H9 (cell line): Measurements from ENCODE around the gene RAD9B. TPM values are rescaled to one million over a fixed set of nuclear protein-coding genes. Genes with fewer than 3 reads are reported as not detected.

ENCODE experiments used
- DNase-seq: peaks from one replicate; pipeline ENCODE4 v3.0.0-alpha.2; 2017
- H2AFZ ChIP-seq: one replicate; pipeline ENCODE4 v1.6.1; 2013; ENCODE audit warnings: mild to moderate bottlenecking, low read length, control low read depth, moderate library complexity
- H2AK5ac ChIP-seq: 2 replicates; pipeline ENCODE4 v1.6.1; 2013; ENCODE audit warnings: low read length, control low read depth, mixed read lengths; ENCODE audit not compliant: insufficient read length
- H2BK120ac ChIP-seq: one replicate; pipeline ENCODE4 v1.6.1; 2013; ENCODE audit warnings: low read depth, mild to moderate bottlenecking, low read length, control low read depth, inconsistent platforms; ENCODE audit not compliant: poor library complexity, severe bottlenecking
- H2BK12ac ChIP-seq: 2 replicates; pipeline ENCODE4 v1.6.1; 2013; ENCODE audit warnings: low read length, control low read depth, mixed read lengths, low read depth; ENCODE audit not compliant: insufficient read length
- H2BK15ac ChIP-seq: 2 replicates; pipeline ENCODE4 v1.6.1; 2013; ENCODE audit warnings: low read depth, low read length, control low read depth
- H2BK20ac ChIP-seq: one replicate; pipeline ENCODE4 v1.6.1; 2013; ENCODE audit warnings: low read depth, mild to moderate bottlenecking, low read length, control low read depth, inconsistent platforms; ENCODE audit not compliant: poor library complexity, severe bottlenecking
- H2BK5ac ChIP-seq: 2 replicates; pipeline ENCODE4 v1.6.1; 2013; ENCODE audit warnings: low read length, control low read depth, mixed read lengths; ENCODE audit not compliant: insufficient read length
- H3K14ac ChIP-seq: 2 replicates; pipeline ENCODE4 v1.6.1; 2013; ENCODE audit warnings: low read length, control low read depth; ENCODE audit not compliant: insufficient read depth
- H3K18ac ChIP-seq: 2 replicates; pipeline ENCODE4 v1.6.1; 2013; ENCODE audit warnings: low read depth, mild to moderate bottlenecking, mixed read lengths, low read length, control low read depth; ENCODE audit not compliant: insufficient read length
- H3K23ac ChIP-seq: 2 replicates; pipeline ENCODE4 v1.6.1; 2013; ENCODE audit warnings: low read length, control low read depth, mixed read lengths, low read depth; ENCODE audit not compliant: insufficient read length
- H3K23me2 ChIP-seq: 2 replicates; pipeline ENCODE4 v1.6.1; 2013; ENCODE audit warnings: low read depth, mild to moderate bottlenecking, mixed read lengths, low read length, control low read depth; ENCODE audit not compliant: insufficient read length, poor library complexity, severe bottlenecking
- H3K27ac ChIP-seq: 2 replicates; pipeline ENCODE4 v1.5.1; 2013; ENCODE audit warnings: low read length, control low read depth, mixed read lengths, low read depth; ENCODE audit not compliant: insufficient read length
- H3K27me3 ChIP-seq: 2 replicates; pipeline ENCODE4 v1.6.1; 2013; ENCODE audit warnings: low read length, control low read depth, inconsistent platforms; ENCODE audit not compliant: insufficient read depth
- H3K4ac ChIP-seq: 2 replicates; pipeline ENCODE4 v1.6.1; 2013; ENCODE audit warnings: low read depth, mild to moderate bottlenecking, control low read depth, inconsistent platforms, low read length, moderate library complexity
- H3K4me1 ChIP-seq: 2 replicates; pipeline ENCODE4 v1.6.1; 2013; ENCODE audit warnings: low read length, control low read depth, inconsistent platforms; ENCODE audit not compliant: insufficient read depth
- H3K4me2 ChIP-seq: 2 replicates; pipeline ENCODE4 v1.6.1; 2013; ENCODE audit warnings: low read length, control low read depth, mixed read lengths; ENCODE audit not compliant: insufficient read length, insufficient read depth
- H3K56ac ChIP-seq: 2 replicates; pipeline ENCODE4 v1.6.1; 2013; ENCODE audit warnings: low read depth, mild to moderate bottlenecking, mixed read lengths, low read length, control low read depth; ENCODE audit not compliant: insufficient read length
- H3K79me1 ChIP-seq: 2 replicates; pipeline ENCODE4 v1.6.1; 2013; ENCODE audit warnings: low read depth, mild to moderate bottlenecking, moderate library complexity, low read length, control low read depth, inconsistent platforms; ENCODE audit not compliant: insufficient read depth, poor library complexity, severe bottlenecking
- H3K79me2 ChIP-seq: 2 replicates; pipeline ENCODE4 v1.6.1; 2013; ENCODE audit warnings: low read length, control low read depth, inconsistent platforms; ENCODE audit not compliant: insufficient read depth
- H3K9ac ChIP-seq: 2 replicates; pipeline ENCODE4 v1.6.1; 2013; ENCODE audit warnings: low read length, control low read depth, mixed read lengths; ENCODE audit not compliant: insufficient read length; ENCODE audit errors: extremely low read depth
- H3K9me3 ChIP-seq: one replicate; pipeline ENCODE4 v1.6.1; 2013; ENCODE audit warnings: low read depth, low read length, inconsistent platforms; ENCODE audit not compliant: control insufficient read depth
- H3T11ph ChIP-seq: one replicate; pipeline ENCODE4 v1.6.1; 2013; ENCODE audit warnings: mild to moderate bottlenecking, low read length, control low read depth, inconsistent platforms
- H4K20me1 ChIP-seq: one replicate; pipeline ENCODE4 v1.6.1; 2013; ENCODE audit not compliant: control insufficient read depth, insufficient read length, insufficient read depth
- H4K5ac ChIP-seq: 2 replicates; pipeline ENCODE4 v1.6.1; 2013; ENCODE audit warnings: low read depth, mild to moderate bottlenecking, mixed read lengths, low read length, control low read depth; ENCODE audit not compliant: insufficient read length
- H4K8ac ChIP-seq: replicated peaks from 2 replicates; pipeline ENCODE4 v1.6.1; 2013; ENCODE audit warnings: low read length, control low read depth, mixed read lengths, low read depth; ENCODE audit not compliant: insufficient read length
- H4K91ac ChIP-seq: 2 replicates; pipeline ENCODE4 v1.6.1; 2013; ENCODE audit warnings: low read depth, mild to moderate bottlenecking, moderate library complexity, mixed read lengths, low read length, control low read depth; ENCODE audit not compliant: insufficient read length
- H3K27ac Mint-ChIP-seq, 3 experiments: 2 replicates in 2 of 3; 3 replicates in 1 of 3; pipeline ENCODE4 v1.8.0; 2020 to 2021; ENCODE audit warnings: mixed read lengths in 3 of 3, mild to moderate bottlenecking in 1 of 3, moderate library complexity in 1 of 3
- H3K27me3 Mint-ChIP-seq: 2 replicates; pipeline ENCODE4 v1.8.0; 2021; ENCODE audit warnings: low read depth, mild to moderate bottlenecking, moderate library complexity, mixed read lengths
- H3K36me3 Mint-ChIP-seq, 3 experiments: 2 replicates in 2 of 3; 3 replicates in 1 of 3; pipeline ENCODE4 v1.8.0; 2020 to 2021; ENCODE audit warnings: low read depth in 3 of 3, mixed read lengths in 3 of 3; ENCODE audit not compliant: insufficient read depth in 1 of 3
- H3K4me1 Mint-ChIP-seq, 2 experiments: 2 replicates each; pipeline ENCODE4 v1.8.0; 2020; ENCODE audit warnings: mixed read lengths in 2 of 2
- H3K4me3 Mint-ChIP-seq, 2 experiments: 2 replicates in 1 of 2; 3 replicates in 1 of 2; pipeline ENCODE4 v1.8.0; 2020 to 2021; ENCODE audit warnings: mild to moderate bottlenecking in 2 of 2, mixed read lengths in 2 of 2, moderate library complexity in 1 of 2
- H3K9me3 Mint-ChIP-seq, 2 experiments: 2 replicates in 1 of 2; 3 replicates in 1 of 2; pipeline ENCODE4 v1.8.0; 2020; ENCODE audit warnings: mild to moderate bottlenecking in 2 of 2, mixed read lengths in 2 of 2, moderate library complexity in 1 of 2
- WGBS: extraction: QIAGEN DNeasy Blood & Tissue Kit; methylation state at CpG from one replicate; pipeline ENCODE4 v1.1.7; 2013; ENCODE audit warnings: missing lambda C conversion rate, low lambda C conversion rate, mixed read lengths; ENCODE audit not compliant: insufficient read length; ENCODE audit errors: extremely low coverage; 5-methylcytosine and 5-hydroxymethylcytosine counted together
- total RNA-seq: library from RNA; stranded (reverse); gene quantifications from 2 replicates; pipeline ENCODE4 v1.2.1, GENCODE V29; 2021
- TF ChIP-seq, protein P1 (sequence below): fragments of 200-600 bp; sonication (generic); conservative IDR thresholded peaks from 3 replicates; pipeline ENCODE4 v1.8.0; 2021; ENCODE audit warnings: antibody characterized with exemption, mild to moderate bottlenecking

Gene RAD9B
- total RNA-seq, 1 experiment from 2014 or later: not detected

- Histone ChIP-seq H3K79me1 (no peaks in the 10 kb centered on the region), H4K8ac (no peak overlapping the region), H2BK120ac (no peak overlapping the region), H3K56ac (no peak overlapping the region), H3K4ac (no peak overlapping the region), H2BK15ac (no peak overlapping the region), H2BK12ac (no peak overlapping the region), H3K4me2 (no peak overlapping the region), H3K4me1 (no peaks in the 10 kb centered on the region), H3T11ph (no peak overlapping the region), H3K27me3 (no peaks in the 10 kb centered on the region), H3K23ac (no peak overlapping the region), H2BK5ac (no peak overlapping the region), H2AK5ac (no peak overlapping the region), H3K18ac (no peak overlapping the region), H3K27ac (no peak overlapping the region), H4K5ac (no peak overlapping the region), H2AFZ (no peak overlapping the region), H3K9ac (no peak overlapping the region), H3K14ac (no peak overlapping the region), H2BK20ac (no peak overlapping the region), H3K23me2 (no peaks in the 10 kb centered on the region), H4K20me1 (no peaks in the 10 kb centered on the region), H3K9me3 (no peaks in the 10 kb centered on the region), H3K79me2 (no peaks in the 10 kb centered on the region), H4K91ac (no peak overlapping the region)
- DNase-seq: no peak
- H3K27me3 Mint-ChIP-seq: peaks cover 8% of the 10 kb centered on the region
- no peaks in the 10 kb centered on the region for H3K4me1 Mint-ChIP-seq
- H3K27ac Mint-ChIP-seq: no peak overlapping the region
- no CpG with 5 or more reads among the region's 4 CpGs for WGBS
- H3K9me3 Mint-ChIP-seq: no peaks in the 10 kb centered on the region
- TF ChIP-seq, protein P1, sequence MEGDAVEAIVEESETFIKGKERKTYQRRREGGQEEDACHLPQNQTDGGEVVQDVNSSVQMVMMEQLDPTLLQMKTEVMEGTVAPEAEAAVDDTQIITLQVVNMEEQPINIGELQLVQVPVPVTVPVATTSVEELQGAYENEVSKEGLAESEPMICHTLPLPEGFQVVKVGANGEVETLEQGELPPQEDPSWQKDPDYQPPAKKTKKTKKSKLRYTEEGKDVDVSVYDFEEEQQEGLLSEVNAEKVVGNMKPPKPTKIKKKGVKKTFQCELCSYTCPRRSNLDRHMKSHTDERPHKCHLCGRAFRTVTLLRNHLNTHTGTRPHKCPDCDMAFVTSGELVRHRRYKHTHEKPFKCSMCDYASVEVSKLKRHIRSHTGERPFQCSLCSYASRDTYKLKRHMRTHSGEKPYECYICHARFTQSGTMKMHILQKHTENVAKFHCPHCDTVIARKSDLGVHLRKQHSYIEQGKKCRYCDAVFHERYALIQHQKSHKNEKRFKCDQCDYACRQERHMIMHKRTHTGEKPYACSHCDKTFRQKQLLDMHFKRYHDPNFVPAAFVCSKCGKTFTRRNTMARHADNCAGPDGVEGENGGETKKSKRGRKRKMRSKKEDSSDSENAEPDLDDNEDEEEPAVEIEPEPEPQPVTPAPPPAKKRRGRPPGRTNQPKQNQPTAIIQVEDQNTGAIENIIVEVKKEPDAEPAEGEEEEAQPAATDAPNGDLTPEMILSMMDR: no peak
- no peak overlapping the region for H3K4me3 Mint-ChIP-seq
- H3K36me3 Mint-ChIP-seq: no peaks in the 10 kb centered on the region; a peak in 1 of 7 replicates
Measured at GRCh38 chr12:110508071-110508586, 6.0 kb downstream of the RAD9B start.
